Activated gamma-delta T cell (primary cell): ENCODE measurements around the gene MYO1B.
"Not testable (repeated sequence)": the region's sequence is repeated elsewhere in the genome, so short reads cannot be mapped to it uniquely, and the experiment has no call there.

ENCODE experiments used
- DNase-seq: peaks from one replicate; lab custom pipeline; 2025; lab: John Stamatoyannopoulos, UW

MYO1B gene

GRCh38 chr2:191405546-191405945, 160.3 kb downstream of the MYO1B start:
- no peak for DNase-seq

GRCh38 chr2:191410646-191411436, 165.6 kb downstream of the MYO1B start:
- DNase-seq, result no peak

GRCh38 chr2:191411472-191411871, 166.3 kb downstream of the MYO1B start:
- DNase-seq, result no peak

GRCh38 chr2:191412353-191412752, 167.1 kb downstream of the MYO1B start:
- no peak for DNase-seq

GRCh38 chr2:191415101-191415500, 169.9 kb downstream of the MYO1B start:
- no peak for DNase-seq

GRCh38 chr2:191415858-191416257, 170.7 kb downstream of the MYO1B start:
- DNase-seq, result no peak

- DNase-seq, result no peak
These were observed 172.5 kb downstream of the MYO1B start for GRCh38 chr2:191417746-191418145.

GRCh38 chr2:191421950-191422349, 176.7 kb downstream of the MYO1B start:
- no peak for DNase-seq

GRCh38 chr2:191427031-191427430, 181.8 kb downstream of the MYO1B start:
- DNase-seq, result no peak

- DNase-seq, result no peak
These were observed 182.9 kb downstream of the MYO1B start for GRCh38 chr2:191428141-191428540.

GRCh38 chr2:191430476-191430875, 185.3 kb downstream of the MYO1B start:
- no peak for DNase-seq

GRCh38 chr2:191432121-191432520, 186.9 kb downstream of the MYO1B start:
- no peak for DNase-seq

- no peak for DNase-seq
These were observed 188.9 kb downstream of the MYO1B start for GRCh38 chr2:191434072-191434471.

- no peak for DNase-seq
These were observed 189.9 kb downstream of the MYO1B start for GRCh38 chr2:191435141-191435540.

GRCh38 chr2:191436368-191437055, 191.3 kb downstream of the MYO1B start:
- no peak for DNase-seq

GRCh38 chr2:191439481-191439880, 194.3 kb downstream of the MYO1B start:
- DNase-seq, result no peak

- DNase-seq, result no peak
These were observed 196.5 kb downstream of the MYO1B start for GRCh38 chr2:191441496-191442214.

GRCh38 chr2:191443446-191443845, 198.2 kb downstream of the MYO1B start:
- no peak for DNase-seq

- no peak for DNase-seq
These were observed 201.7 kb downstream of the MYO1B start for GRCh38 chr2:191446910-191447309.

- no peak for DNase-seq
These were observed 205.9 kb downstream of the MYO1B start for GRCh38 chr2:191451116-191451515.

- no peak for DNase-seq
These were observed 206.9 kb downstream of the MYO1B start for GRCh38 chr2:191452065-191452464.

- DNase-seq, result no peak
These were observed 208.6 kb downstream of the MYO1B start for GRCh38 chr2:191453761-191454160.

GRCh38 chr2:191456506-191456905, 211.3 kb downstream of the MYO1B start:
- not testable (repeated sequence) for DNase-seq
